ENCODE data around the gene SCYGR1.
A peak's percentile ranks its signal among the peaks of the same experiment; 100 is the strongest.
"Not testable (repeated sequence)": the region's sequence is repeated elsewhere in the genome, so short reads cannot be mapped to it uniquely, and the experiment has no call there.

The SCYGR1 gene

DNA sequence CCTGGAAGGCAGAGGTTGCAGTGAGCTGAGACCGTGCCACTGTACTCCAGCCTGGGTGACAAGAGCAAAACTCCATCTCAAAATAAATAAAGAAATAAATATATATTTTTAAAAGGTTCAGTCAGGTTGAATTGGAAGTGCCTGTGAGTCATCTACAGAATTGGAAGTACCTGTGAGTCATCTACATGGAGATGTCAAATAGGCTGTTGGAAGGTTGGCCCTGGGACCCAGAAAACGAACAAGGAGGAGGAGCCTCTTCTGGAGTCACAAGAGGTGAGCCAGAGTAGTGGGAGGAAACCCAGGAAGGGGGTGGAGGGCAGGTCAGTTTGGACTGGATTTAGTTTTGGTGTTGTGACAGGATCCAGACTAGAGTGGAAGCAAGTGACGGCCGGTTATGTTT lies 15.2 kb upstream of the SCYGR1 start:
- no peak for DNase-seq (ENCODE audit: low read depth in 2 of 2)

DNA sequence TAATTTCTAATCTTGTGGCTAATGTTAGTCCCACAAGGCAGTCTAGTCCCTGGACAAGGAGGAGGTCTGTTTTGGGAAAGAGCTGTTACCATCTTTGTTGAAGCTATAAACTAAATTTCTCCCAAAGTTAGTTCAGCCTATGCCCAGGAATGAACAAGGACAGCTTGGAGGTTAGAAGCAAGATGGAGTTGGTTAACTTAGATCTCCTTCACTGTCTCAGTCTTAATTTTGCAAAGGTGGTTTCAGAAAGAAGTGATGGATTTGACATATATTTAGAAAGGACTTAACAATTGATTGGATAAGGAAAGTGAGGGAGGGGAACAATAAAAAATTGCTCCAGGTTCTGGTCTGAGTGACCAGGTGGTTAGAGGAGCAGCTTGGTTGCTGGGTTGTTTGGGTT lies 14.6 kb upstream of the SCYGR1 start:
- DNase-seq (ENCODE audit: low read depth in 2 of 2): no peak

DNA sequence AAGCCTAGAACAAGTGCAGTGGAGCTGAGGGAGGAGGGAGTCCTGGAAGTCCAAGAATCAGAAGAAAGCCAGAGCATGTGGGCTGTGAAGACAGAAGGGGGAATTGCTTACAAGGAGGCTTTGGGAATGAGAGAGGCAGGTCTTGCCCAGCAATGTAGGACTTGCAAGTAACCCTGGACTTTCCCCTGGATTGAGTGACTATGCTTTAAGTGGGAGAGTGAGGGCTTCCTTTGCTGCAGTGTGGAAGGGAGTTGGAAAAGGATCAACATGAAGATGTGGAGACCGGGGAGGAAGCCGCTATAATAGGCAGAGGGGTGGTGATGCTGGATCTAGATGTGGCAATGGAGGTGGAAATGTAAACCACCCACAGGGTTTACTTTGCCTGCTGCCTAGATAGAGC lies 13.8 kb upstream of the SCYGR1 start:
- DNase-seq (ENCODE audit: low read depth in 2 of 2): no peak

DNA sequence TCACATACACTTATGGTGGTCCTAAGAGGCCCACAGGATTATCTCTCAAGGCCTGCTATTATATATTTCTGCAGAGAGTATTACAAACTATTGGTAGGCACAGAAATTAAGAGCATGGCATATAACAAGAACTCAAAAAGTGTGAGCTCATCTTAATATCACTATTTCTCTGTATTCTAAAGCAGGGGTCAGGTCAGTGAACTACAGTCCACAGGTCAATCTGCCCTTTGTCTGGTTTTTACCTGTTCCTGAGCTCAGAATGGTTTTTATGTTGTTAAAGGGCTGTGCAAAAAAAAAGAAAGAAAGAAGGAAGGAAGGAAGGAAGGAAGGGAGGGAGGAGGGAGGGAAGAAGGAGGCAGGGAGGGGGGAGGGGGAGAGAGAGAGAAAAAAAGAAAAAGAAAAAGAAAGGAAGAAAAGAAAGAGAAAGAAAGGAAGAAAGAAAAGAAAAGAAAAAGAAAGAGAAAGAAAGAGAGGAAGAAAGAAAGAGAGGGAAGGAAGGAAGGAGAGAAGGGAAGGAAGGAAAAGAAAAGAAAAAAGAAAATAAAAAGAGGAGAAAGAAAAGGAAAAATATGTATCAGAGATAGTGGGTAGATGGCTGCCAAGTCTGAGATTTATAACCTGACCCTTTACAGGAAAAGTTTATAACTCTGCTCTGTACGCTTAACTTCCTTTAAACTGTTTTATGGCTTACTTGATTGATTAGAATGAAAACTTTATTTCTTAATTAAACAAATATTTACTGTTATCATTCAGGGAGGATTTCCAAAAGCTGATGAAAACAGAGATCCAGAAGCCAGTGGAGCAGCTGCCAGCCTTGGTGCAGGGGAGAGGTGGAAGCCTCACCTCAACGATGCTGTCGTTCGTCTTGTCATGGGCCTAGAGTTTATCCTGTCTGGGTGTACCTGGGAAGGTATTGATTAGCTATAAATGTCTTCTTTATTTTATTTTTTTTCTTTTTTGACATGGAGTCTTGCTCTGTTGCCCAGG lies 11.2 kb upstream of the SCYGR1 start:
- no peak for DNase-seq (ENCODE audit: low read depth in 2 of 2)

DNA sequence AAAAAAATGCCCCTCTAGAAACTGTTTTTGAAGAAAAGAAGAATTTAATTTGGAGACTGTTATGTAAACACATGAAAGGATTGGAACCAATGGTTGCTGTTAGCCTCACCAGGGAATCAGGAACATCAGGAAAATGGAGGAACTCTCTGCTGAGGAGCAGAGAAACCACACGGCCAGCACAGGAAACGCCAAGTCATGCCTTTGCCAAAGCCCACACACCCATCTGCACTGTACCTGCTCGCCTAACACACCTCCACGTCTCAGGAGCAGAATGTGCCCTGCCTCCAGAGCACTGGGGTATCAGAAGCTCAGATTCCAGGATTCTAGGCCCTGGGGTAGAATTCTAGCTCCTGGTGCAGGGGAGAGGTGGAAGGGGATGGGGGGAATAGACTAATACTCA lies 9.8 kb upstream of the SCYGR1 start:
- no peak for DNase-seq (ENCODE audit: low read depth in 2 of 2)

DNA sequence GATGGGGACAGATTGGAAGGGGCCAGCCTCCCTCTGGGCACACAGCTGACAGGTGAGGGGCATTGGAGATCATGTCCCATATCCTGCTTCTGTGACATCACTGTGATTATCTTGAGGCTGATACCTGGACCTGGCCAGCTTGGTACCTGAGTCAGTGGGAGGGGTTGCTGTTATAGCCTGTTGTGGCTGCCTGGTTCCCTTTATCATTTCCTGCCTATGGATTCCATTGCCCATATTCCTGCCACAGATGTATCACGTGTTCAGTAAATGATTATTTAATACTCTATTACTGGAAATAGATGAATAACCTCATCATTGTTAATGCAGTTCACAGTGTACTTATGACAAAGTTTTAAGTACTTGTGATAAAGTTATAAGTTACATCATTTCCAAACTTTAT lies 7.8 kb upstream of the SCYGR1 start:
- DNase-seq (ENCODE audit: low read depth in 2 of 2): no peak

DNA sequence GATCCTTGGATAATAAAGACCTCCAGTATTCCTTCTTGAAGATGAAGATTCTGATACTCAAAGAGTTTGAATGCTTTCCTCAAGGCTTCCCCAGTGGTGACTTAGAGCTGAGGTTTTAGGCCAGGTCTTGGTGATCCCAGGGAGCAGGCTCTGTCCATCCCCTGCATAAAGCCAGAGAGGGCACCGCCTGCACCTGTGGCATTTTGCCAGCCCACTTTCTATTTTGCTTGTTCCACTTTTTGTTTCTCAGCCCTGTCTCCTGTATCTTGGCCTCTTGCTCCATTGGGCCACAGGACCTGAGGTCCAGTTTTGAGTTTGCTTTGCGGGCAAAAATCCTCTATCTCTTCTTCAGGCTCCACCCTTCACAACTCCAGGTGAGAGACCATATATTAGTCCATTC lies 6.7 kb upstream of the SCYGR1 start:
- DNase-seq (ENCODE audit: low read depth in 2 of 2): no peak

DNA sequence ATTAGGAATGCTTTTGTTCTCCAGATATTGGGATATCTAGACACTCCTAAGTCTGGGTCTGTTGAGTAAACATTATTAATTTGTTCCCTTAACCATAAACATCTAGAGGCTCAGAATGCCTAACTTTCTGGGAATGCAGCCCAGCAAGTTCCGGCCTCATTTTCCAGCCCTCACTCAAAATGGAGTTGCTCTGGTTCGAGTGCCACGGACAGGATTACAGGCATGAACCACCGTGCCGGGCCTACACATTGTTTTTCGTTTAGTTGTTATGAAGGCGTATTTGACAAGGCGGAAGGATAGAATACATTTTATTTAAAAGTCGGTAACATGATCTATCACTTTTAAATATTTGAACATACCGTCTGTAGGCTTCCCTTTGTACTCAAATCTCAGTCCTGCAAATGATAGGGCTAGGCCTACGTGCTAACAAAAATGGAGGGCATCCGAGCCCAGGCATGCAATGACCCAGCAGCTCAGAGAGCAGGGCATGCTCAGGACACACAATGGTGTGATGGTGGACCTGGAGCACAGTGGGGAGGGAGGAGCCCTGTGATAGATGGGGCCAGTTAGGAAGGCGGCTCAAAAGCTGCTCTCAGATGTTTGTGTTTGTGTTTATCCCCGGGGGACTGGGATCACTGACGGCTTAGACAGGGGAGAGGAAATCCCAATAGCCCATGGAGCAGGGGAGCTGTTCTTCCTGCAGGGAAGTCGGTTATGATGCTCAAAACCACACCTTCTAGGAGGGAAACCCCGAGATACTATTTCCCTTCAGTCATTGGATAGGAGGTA lies 2.9 kb upstream of the SCYGR1 start:
- DNase-seq (ENCODE audit: low read depth in 2 of 2): no peak

DNA sequence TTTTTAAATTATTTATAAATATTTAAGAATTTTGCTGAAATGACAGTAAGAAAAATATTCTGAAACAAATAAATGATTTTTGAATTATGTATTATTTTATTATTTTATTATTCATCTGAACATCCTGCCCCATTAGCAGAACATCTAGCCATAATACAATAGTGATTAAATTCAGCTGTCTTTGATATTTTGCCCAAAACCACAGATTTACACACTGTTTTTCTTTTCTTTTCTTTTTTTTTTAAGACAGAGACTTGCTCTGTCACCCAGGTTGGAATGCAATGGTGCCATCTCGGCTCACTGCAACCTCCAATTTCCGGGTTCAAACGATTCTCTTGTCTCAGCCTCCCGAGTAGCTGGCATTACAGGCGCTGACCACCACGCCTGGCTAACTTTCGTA lies 1.9 kb upstream of the SCYGR1 start:
- DNase-seq (ENCODE audit: low read depth in 2 of 2): no peak

DNA sequence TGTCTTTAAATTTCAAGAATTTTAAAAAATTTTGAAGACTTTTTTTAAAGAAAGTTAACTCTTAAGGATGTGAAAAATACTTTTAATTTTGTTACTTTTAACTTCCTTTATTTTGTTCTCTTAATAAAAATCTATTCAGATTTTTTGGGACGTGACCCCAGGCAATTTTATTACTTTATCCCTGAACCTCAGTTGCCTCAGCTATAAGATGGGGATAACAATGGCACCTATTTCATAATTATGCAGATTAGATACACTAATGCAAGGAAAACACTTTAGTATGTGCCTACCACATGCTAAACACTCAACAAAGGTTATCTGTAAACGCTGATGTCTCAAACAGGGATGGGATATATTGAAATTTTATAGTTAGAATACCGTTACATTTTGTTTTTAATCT lies 1.5 kb upstream of the SCYGR1 start:
- no peak for DNase-seq (ENCODE audit: low read depth in 2 of 2)

DNA sequence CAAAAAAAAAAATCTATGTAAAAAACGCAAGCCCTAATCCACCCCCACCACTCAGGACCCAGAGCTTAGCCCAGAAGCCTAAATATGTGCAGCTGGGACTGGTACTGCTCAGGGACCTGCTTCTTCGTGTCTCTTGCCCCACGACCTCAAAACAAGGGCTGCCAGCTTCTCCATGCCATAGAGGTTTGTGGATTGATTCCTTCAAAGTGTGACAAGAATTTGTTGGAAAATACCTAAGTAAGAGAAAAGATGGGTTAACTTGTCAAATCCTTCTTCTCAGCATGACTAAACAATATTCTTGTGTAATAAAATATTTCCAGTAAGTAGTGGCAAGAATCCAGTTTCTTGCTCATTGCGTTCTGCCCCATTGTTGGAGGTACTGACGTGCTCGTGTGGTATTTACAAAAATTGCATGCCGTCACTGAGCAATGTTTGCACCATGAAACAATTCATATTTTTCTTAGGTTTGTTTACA lies 825 bp upstream of the SCYGR1 start:
- DNase-seq (ENCODE audit: low read depth in 2 of 2): no peak

DNA sequence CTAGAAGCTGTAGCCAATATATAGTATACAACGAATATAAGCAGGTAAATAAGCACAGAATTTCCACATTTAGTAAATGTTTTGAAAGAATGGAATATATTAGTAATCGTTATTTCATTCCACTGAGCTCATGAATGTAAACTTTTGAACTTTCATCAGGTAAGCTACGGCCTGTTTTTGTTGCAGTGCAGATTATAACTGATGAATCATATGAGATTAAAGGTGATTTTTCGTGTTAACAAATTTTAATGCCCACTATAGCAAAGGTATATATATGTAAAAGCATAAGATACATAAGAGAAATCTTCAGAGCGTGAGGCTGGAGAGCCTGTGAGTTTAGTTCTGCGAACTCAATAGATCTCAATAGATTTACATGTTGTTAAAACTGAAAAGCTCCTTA lies 1.1 kb downstream of the SCYGR1 start:
- DNase-seq (ENCODE audit: low read depth in 2 of 2): no peak

DNA sequence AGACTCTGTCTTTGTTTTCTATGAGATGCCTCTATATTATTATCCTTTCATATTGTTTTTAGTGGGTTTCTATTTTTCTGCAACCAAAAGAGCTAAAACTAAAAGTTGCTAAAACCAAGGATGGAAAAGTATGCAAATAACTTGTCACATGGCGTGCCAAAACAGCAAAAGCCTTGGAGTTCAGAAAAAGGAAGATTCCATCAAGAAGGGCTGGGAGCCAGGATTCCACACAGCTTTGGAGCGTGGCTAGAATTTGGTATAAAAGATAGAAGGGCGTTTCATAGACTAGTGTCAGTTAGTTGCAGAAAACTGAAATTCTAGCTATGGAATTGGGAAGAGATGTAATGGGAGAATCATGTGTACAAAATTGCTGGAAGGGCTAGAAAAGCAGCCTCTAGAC lies 4.1 kb downstream of the SCYGR1 start:
- DNase-seq (ENCODE audit: low read depth in 2 of 2): no peak

DNA sequence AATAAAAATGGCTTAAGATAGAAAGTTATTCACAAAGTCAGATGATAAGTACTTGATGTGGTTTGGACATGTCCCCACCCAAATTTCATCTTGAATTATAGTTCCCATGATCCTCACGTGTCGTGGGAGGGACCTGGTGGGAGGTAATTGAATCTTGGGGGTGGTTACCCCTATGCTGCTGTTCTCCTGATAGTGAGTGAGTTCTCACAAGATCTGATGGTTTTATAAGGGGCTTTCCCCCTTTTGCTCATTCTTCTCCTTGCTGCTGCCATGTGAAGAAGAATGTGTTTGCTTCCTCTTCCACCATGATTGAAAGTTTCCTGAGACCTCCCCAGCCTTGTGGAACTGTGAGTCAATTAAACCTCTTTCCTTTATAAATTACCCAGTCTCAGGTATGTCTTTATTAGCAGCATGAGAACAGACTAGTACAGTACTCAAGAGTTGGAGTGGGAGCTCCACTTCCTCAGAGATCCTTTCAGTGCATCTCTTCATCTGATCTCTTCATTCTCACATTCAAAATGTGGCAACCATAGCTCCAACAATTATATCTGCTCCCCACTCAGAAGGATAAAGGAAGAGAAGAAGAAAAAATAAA lies 5.4 kb downstream of the SCYGR1 start:
- DNase-seq (ENCODE audit: low read depth in 2 of 2): not testable (repeated sequence)

DNA sequence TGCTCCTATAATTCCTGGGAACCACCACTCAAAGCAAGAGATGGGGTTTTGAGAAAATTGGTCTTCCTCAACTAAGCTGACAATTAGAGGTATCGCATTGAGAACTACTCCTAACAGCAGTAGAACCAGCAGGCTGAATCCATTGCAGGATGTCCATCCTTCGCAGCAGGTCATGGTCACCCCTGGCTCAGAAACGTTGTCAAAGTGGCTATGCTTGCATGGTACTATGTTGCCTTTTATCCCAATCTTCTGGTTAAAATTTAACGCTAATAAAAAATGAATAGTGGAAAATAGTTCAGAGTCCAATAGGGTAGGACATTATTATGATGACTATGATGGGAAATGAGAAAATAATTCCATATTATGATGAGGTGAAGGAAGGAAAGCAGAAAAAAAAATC lies 8.7 kb downstream of the SCYGR1 start, which contains the start of gene TM4SF20:
Gene TM4SF20, minus strand, starts transcription at position 212 of the 400 bp plus-strand sequence. Its CDS starts 38 bp downstream, at position 174.
- no peak for DNase-seq (ENCODE audit: low read depth in 2 of 2)

DNA sequence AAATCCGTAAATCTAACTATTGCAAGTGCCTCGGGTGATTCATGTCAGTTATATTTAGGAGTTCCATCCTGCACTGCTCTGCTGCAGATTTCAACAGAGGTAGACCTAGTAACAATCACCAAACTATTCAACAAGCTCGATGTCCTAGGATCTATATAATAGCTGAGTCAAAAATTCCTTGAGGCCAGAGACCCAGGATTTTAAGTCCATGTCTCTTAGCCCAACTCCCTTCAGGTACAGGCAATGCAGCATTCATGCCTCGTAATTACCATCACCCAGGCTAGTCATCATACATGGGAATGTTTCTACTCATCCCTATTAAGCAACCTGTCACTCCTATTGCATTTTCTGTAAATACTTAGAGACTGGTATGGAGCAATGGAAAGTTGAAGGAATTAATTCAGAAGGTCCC lies 9.4 kb downstream of the SCYGR1 start:
- DNase-seq (ENCODE audit: low read depth in 2 of 2): no peak

DNA sequence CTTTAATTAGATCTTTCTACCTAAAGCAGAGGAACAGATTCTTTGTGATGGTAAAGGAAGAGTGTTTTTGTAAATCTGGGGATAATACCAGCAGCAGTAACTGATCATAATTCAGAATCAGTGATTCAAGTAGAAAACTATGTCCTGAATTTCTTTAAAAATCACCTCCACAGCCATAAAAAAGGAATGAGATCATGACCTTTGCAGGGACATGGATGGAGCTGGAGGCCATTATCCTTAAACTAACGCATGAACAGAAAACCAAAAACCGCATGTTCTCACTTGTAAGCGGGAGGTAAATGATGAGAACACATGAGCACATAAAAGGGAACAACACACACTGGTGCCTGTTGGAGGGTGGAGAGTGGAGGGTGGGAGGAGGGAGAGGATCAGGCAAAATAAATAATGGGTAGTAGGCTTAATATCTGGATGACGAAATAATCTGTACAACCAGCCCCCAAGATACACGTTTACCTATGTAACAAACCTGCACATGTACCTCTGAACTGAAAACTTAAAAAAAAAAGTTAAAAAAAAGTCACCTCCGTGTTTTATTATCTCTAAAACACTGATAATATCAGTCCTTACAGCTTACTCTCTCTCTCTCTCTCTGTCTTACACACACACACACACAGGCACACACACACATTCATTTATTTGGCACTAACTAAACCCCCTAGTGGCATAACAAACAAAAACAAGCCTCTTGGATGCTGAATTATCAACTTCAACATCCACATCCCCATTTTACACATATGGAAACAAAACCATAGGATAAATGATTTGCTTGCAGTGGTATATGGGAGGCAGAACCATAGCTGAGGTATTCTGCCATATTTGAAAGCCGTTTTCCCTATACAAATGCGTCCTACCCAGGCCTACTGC lies 10.0 kb downstream of the SCYGR1 start:
- DNase-seq (ENCODE audit: low read depth in 2 of 2): no peak

DNA sequence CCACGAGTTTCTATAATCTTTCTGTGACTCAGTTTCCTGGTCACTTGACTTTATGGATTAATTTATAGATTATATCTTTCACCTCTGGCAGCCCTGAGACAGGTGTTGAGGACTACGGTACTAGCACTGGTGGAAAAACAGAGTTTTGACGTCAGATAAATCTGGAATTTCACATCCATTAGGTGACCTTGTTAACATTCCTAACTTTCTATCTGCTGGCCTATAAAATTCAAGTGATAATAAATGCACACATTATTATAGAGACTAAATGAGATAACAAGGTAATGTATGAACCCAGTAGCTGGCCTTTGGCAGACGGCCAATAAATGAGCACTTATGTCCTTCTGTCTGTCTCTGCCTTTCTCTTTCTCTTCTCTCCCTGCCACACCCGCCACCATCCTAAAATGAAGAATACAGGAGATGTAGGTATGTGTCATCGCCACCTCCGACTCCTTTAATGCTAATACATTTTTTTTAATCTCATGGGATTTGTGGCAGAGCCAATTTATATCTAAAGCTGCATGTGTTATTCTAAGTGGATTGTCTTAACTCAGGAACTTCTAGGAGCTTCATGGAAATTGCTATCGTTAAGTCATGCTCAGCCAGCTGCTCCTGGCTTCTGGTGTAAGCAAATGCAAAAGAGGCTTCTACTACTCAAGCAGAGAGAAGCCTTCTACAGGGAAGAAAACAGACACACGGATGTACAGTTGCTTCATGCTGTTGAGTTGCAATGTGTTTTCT lies 10.9 kb downstream of the SCYGR1 start:
- DNase-seq (ENCODE audit: low read depth in 2 of 2): no peak

DNA sequence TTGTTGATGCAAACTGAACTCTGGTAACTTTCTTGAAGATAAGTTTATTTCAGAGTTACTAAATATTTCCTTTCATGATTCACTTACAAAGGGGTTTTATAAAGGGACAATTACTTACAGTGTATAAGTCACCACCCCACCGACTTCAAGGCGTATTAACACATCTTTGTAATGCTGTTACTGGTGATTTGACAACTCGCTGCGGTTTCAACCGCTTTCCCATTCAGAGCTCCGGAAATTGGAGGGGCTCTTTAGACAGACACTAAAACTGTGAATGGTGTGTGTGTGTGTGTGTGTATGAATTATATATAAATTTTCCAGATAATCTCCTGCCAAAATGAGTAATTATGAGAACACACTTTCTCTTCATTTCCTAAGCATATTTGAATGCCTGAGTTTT lies 13.6 kb downstream of the SCYGR1 start:
- peak in 1 of 2 donors; percentile 30 for DNase-seq (ENCODE audit: low read depth in 2 of 2)

DNA sequence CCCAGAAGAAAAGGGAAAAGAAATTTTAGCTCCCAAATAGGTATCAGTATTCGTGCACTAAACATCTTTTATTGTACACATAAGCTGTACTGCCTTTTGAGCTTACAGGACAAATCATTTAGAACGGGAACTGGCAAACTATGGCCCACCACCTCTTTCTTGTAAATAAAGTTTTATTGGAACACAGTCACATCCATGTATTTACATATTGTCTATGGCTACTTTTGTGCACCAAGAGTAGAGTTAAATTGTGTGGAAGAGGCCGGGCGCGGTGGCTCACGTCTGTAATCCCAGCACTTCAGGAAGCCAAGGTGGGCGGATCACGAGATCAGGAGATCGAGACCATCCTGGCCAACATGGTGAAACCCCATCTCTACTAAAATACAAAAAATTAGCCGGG lies 14.4 kb downstream of the SCYGR1 start:
- DNase-seq (ENCODE audit: low read depth in 2 of 2): no peak

All from stimulated activated CD4-positive, alpha-beta T cell treated with anti-CD3 and anti-CD28 coated beads, Interleukin-4, amount 100 ng/mL, for 48 hours (primary cell).